OCI-LY3 (cell line): ENCODE data around the gene LUZP2.

ENCODE experiments used
- H2AFZ ChIP-seq: fragments of 200-600, 300-600 bp; shearing (Covaris generic); 2 replicates; pipeline ENCODE4 v1.6.0; 2014; ENCODE audit warnings: antibody characterized with exemption, low read depth, low read length
- H3K27ac ChIP-seq: fragments of 200-600, 300-600 bp; sonication (generic); 2 replicates; pipeline ENCODE4 v1.5.1; 2014; ENCODE audit warnings: mild to moderate bottlenecking, low read length, moderate library complexity, mixed read lengths
- H3K27me3 ChIP-seq: fragments of 200-600, 300-600 bp; sonication (generic); 2 replicates; pipeline ENCODE4 v1.6.1; 2014; ENCODE audit warnings: low read depth, low read length, mixed read lengths
- H3K36me3 ChIP-seq: fragments of 200-600, 300-600 bp; sonication (generic); replicated peaks from 2 replicates; pipeline ENCODE3; 2014; ENCODE audit warnings: low read depth, low read length, mixed read lengths
- H3K4me1 ChIP-seq: fragments of 300-600, 200-600 bp; sonication (generic); 2 replicates; pipeline ENCODE4 v1.6.1; 2014; ENCODE audit warnings: low read length, mixed read lengths
- H3K4me2 ChIP-seq: fragments of 200-600, 300-600 bp; sonication (generic); 2 replicates; pipeline ENCODE4 v1.6.1; 2014; ENCODE audit warnings: low read length, mixed read lengths
- H3K4me3 ChIP-seq: fragments of 300-600, 200-600 bp; sonication (generic); 2 replicates; pipeline ENCODE4 v1.5.1; 2014; ENCODE audit warnings: antibody characterized with exemption, mild to moderate bottlenecking, low read length, moderate library complexity
- H3K79me2 ChIP-seq: fragments of 300-600, 200-600 bp; shearing (Covaris generic); 2 replicates; pipeline ENCODE4 v1.6.1; 2014; ENCODE audit warnings: mild to moderate bottlenecking, low read length, mixed read lengths
- H3K9ac ChIP-seq: fragments of 300-600, 200-600 bp; shearing (Covaris generic); 2 replicates; pipeline ENCODE4 v1.6.0; 2014; ENCODE audit warnings: mild to moderate bottlenecking, low read length, moderate library complexity
- H3K9me3 ChIP-seq: fragments of 200-600, 300-600 bp; shearing (Covaris generic); 2 replicates; pipeline ENCODE4 v1.6.1; 2014; ENCODE audit warnings: low read length, mixed read lengths; ENCODE audit not compliant: insufficient read depth
- H4K20me1 ChIP-seq: fragments of 200-600, 300-600 bp; sonication (generic); 2 replicates; pipeline ENCODE4 v1.6.1; 2016; ENCODE audit warnings: low read length, mixed read lengths; ENCODE audit not compliant: insufficient read depth
- EZH2phosphoT487 ChIP-seq: fragments of 200-600 bp; shearing (Covaris generic); IDR thresholded peaks from 2 replicates; pipeline ENCODE4 v1.6.1; 2018; ENCODE audit warnings: antibody characterized with exemption, mixed run types, low read depth
- TF ChIP-seq, protein P1 (sequence below): fragments of 200-600, 300-600 bp; sonication (generic); IDR thresholded peaks from 2 replicates; pipeline ENCODE4 v1.5.1; 2014; ENCODE audit warnings: antibody characterized with exemption, low read length, low read depth

LUZP2 gene

GRCh38 chr11:24872651-24873311, 375.9 kb downstream of the LUZP2 start:
- H3K79me2 ChIP-seq, result no peaks in the 10 kb centered on the region
- TF ChIP-seq, protein P1, sequence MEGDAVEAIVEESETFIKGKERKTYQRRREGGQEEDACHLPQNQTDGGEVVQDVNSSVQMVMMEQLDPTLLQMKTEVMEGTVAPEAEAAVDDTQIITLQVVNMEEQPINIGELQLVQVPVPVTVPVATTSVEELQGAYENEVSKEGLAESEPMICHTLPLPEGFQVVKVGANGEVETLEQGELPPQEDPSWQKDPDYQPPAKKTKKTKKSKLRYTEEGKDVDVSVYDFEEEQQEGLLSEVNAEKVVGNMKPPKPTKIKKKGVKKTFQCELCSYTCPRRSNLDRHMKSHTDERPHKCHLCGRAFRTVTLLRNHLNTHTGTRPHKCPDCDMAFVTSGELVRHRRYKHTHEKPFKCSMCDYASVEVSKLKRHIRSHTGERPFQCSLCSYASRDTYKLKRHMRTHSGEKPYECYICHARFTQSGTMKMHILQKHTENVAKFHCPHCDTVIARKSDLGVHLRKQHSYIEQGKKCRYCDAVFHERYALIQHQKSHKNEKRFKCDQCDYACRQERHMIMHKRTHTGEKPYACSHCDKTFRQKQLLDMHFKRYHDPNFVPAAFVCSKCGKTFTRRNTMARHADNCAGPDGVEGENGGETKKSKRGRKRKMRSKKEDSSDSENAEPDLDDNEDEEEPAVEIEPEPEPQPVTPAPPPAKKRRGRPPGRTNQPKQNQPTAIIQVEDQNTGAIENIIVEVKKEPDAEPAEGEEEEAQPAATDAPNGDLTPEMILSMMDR, result no peak
- no peak for TF ChIP-seq EZH2phosphoT487
- H3K36me3 ChIP-seq, result no peaks in the 10 kb centered on the region
- no peak overlapping the region for H3K4me3 ChIP-seq
- no peaks in the 10 kb centered on the region for H3K4me1 ChIP-seq
- H3K9me3 ChIP-seq, result no peaks in the 10 kb centered on the region
- no peaks in the 10 kb centered on the region for H3K27me3 ChIP-seq
- H4K20me1 ChIP-seq, result no peaks in the 10 kb centered on the region
- H3K27ac ChIP-seq, result no peak overlapping the region
- no peak overlapping the region for H2AFZ ChIP-seq
- H3K9ac ChIP-seq, result no peak overlapping the region
- H3K4me2 ChIP-seq, result no peak overlapping the region

DNA sequence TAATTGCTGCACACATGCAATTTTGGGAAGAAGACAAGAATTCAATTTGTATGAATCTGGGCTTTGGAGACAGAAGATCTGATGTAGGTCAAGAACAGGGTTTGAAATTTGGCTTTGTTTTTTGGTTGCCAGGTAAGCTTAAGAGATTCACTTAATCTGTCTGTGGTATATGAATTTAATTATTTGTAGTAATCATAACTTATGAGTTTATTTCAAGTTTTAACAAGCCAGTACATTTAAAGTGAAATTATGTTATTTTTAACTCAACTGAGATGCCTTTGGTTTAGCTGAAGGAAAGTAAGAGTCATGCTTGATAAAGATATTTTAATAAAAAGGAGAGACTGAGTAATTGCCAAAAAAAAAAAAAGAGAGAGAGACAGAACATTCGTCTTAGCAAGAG, 384.1 kb downstream of the LUZP2 start:
- Histone ChIP-seq H3K36me3 (no peaks in the 10 kb centered on the region), H3K27ac (no peak overlapping the region), H3K79me2 (no peaks in the 10 kb centered on the region), H3K27me3 (no peaks in the 10 kb centered on the region), H2AFZ (no peak overlapping the region), H3K9ac (no peak overlapping the region), H4K20me1 (no peaks in the 10 kb centered on the region), H3K4me2 (no peak overlapping the region), H3K4me3 (no peak overlapping the region), H3K9me3 (no peaks in the 10 kb centered on the region), H3K4me1 (no peaks in the 10 kb centered on the region)
- TF ChIP-seq, protein P1, result no peak
- TF ChIP-seq EZH2phosphoT487, result no peak

DNA sequence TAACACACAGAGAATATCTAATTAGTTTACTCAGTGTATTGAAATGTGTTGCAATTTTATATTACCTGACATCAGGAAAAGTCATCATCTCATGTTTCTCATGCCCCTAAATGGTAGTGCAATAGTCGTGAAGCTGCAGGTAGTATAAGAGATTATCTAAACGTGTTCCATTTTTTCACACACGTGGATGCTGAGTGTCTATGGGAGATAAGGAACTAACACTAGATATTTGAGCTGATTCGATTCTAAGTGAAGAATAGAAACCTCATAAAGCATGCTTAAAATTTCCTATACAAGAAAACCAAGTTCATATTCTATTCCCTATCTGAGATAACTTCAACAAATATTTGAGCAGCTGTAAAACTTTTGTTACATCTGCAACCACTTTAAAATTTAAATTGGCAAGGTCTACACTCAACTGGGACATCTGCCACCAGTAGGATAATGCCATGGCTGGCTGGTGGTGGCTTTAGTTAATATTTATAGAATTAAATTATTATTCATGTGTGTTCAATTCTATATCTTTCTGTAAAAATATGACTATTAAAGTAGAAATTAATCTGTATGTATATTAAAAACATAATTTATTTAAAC, 388.8 kb downstream of the LUZP2 start:
- no peak overlapping the region for H2AFZ ChIP-seq

More for the DNA sequence above, 388.8 kb downstream of the LUZP2 start:
- no peak overlapping the region for H3K4me2 ChIP-seq
- no peak overlapping the region for H3K9ac ChIP-seq
- no peaks in the 10 kb centered on the region for H4K20me1 ChIP-seq
- no peaks in the 10 kb centered on the region for H3K79me2 ChIP-seq
- no peak overlapping the region for H3K4me3 ChIP-seq
- H3K4me1 ChIP-seq, result no peaks in the 10 kb centered on the region
- no peak overlapping the region for H3K27ac ChIP-seq
- no peaks in the 10 kb centered on the region for H3K36me3 ChIP-seq
- no peaks in the 10 kb centered on the region for H3K9me3 ChIP-seq
- H3K27me3 ChIP-seq, result no peaks in the 10 kb centered on the region
- TF ChIP-seq, protein P1, result no peak
- TF ChIP-seq EZH2phosphoT487, result no peak
